ENCODE results near the gene PSD4.

Gene PSD4

DNA sequence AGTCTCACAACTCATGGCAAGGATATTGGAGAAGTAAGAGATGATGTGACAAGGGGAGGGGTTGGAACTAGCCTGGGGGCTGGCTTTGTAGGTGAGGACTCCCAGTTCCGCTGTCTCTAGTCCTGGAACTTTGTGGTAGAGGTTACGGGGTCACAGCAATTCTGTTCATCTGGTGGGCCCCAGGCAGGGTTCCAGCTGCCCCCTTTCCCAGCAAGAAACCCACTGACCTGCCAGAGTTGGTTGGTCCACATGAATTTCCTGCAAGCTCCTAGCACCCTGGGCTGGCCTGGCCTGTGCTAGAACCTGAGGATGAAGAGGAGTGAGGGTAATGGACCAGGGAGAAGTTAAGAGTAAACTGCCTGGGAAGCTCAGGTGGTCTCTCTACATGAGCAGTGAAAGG lies 41.3 kb downstream of the PSD4 start:
- no peak overlapping the region for H3K4me3 ChIP-seq (ENCODE audit: low read depth, low read length)
- TF ChIP-seq, protein P1, sequence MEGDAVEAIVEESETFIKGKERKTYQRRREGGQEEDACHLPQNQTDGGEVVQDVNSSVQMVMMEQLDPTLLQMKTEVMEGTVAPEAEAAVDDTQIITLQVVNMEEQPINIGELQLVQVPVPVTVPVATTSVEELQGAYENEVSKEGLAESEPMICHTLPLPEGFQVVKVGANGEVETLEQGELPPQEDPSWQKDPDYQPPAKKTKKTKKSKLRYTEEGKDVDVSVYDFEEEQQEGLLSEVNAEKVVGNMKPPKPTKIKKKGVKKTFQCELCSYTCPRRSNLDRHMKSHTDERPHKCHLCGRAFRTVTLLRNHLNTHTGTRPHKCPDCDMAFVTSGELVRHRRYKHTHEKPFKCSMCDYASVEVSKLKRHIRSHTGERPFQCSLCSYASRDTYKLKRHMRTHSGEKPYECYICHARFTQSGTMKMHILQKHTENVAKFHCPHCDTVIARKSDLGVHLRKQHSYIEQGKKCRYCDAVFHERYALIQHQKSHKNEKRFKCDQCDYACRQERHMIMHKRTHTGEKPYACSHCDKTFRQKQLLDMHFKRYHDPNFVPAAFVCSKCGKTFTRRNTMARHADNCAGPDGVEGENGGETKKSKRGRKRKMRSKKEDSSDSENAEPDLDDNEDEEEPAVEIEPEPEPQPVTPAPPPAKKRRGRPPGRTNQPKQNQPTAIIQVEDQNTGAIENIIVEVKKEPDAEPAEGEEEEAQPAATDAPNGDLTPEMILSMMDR (conservative IDR thresholded peaks at IDR 0.05; ENCODE audit: low read depth, low read length) = no peak

DNA sequence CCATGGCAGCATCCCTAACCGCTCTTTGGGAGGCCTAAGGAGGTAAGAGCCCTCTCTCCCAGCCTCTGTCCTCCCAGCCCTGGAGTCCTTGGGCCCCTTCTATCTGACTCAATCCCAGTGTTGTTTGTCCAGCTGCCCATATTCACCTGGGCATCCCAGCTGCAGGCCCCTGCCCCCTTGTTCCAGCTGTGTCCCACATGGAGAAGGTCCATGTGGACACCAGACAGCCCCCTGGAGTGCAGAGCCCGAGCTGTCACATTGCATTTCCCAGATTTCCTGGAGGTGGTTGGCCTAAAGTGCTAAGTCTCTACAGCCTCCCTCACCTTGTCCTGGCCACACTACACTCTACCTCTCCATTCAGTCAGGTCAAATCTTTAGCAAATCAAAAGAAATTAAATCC lies 42.5 kb downstream of the PSD4 start:
- DNase-seq (ENCODE audit: low read depth) = no peak
- TF ChIP-seq, protein P1 (conservative IDR thresholded peaks at IDR 0.05; ENCODE audit: low read depth, low read length) = no peak
- H3K4me3 ChIP-seq (ENCODE audit: low read depth, low read length) = no peak overlapping the region

More for the DNA sequence above, 41.3 kb downstream of the PSD4 start:
- no peak for DNase-seq (ENCODE audit: low read depth)

DNA sequence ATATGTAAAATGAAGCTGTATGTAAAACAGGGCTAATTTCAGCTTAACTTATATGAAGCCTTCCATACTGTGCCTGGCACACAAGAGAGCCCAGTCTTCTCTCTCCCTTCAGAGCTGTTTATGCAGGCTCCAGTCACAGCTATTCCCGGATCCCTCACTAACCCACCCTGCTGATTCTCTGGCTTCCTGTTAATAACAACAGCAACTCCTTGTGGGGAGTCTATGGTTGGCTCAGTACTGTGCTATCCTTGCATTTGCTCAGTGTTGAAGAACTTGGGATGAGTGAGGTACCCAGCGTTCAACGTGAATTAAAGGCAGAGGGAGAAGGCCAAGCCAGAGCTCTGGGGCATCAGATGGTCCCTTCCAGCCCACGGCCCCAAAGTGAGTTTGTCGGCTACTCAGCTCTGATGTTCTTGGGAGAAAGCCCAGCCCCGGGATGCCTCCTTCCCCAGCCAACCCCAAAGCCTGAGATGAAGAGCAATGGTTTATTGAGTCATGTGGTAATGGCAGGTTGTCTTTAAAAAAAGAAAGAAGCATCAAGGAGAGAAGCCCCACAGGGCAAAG lies 43.2 kb downstream of the PSD4 start:
- TF ChIP-seq, protein P1 (conservative IDR thresholded peaks at IDR 0.05; ENCODE audit: low read depth, low read length) = peak; percentile 16
- peak; percentile 57 for DNase-seq (ENCODE audit: low read depth)
- no peak overlapping the region for H3K4me3 ChIP-seq (ENCODE audit: low read depth, low read length)

DNA sequence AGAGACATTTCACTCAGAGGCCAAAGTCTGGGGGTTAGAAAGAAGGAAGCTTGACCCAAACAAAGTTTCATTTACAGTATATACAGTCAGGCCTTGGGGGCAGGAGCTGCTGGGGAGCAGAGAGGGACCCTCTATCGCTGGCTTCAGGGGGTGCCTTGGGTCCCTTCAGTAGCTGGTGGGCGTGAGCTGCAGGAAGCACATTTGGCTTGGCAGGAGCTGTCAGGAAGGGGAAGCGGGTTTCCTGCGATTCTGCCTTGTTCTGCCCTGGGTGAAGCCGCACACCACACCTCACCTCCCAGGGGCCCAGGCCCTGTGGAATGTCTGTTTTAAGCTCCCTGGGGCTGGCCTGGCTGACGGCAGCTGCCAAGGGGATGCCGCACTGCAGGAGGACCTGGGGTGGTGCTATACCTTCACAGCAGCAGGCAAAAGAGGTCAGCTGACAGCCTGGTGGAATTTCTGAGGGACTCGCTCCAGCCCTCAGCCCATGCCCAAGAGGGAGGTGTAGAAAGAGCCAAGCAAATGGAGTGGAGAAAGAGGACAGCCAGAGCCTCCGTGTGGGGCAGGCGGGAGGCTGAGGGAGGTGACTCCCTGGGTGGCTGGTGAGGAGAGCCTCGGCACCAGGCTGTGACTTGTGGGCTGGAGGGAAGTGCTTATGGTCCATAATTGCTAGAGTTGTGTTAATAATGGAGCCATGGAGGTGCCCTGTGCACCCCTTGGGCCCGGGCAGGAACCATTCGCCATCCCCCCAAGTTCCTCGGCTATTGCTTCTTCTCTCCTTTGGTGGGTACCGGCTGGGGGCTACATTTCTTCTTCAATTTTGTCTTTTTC lies 43.9 kb downstream of the PSD4 start:
- DNase-seq (ENCODE audit: low read depth) = peak; percentile 48
- TF ChIP-seq, protein P1 (conservative IDR thresholded peaks at IDR 0.05; ENCODE audit: low read depth, low read length) = no peak
- no peak overlapping the region for H3K4me3 ChIP-seq (ENCODE audit: low read depth, low read length)

DNA sequence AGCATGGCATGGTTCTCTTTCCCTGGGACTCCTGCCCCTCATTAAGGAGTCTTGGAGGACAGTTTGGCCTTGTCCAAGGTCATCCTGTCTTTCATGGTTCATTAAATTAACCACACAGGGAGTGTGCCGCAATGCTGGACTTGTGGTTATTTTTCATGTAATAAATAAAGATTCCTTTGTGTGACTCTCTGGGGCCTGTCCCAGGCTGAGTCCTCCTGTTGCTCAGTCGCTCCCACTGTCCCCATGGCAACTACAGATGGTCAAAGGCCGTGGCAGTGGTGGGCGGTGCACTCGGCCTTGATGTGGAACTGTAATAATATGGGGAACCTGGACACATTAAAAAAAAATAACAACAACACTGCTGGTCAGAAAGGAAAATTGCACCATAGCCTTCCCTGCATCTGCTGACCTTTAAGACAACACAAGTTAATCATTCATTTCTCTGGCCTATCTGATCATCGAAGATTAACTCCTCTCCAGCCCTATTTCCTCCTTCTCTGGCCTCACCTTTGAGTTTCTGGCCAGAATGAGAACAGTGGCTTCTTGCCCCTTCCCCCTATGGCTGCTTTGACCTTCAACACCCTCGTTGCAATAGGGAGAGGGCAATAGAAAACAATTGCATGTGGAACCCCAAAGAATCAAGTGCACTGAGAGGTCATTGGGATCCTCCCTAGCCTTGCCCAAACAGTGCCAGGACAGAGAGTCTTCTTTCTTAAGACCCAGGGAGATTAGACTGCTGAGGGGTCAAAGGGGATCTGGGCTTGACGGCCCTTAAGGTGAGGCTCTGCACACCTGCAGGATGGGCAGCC lies 44.7 kb downstream of the PSD4 start:
- H3K4me3 ChIP-seq (ENCODE audit: low read depth, low read length) = no peak overlapping the region
- TF ChIP-seq, protein P1 (conservative IDR thresholded peaks at IDR 0.05; ENCODE audit: low read depth, low read length) = no peak
- no peak for DNase-seq (ENCODE audit: low read depth)

DNA sequence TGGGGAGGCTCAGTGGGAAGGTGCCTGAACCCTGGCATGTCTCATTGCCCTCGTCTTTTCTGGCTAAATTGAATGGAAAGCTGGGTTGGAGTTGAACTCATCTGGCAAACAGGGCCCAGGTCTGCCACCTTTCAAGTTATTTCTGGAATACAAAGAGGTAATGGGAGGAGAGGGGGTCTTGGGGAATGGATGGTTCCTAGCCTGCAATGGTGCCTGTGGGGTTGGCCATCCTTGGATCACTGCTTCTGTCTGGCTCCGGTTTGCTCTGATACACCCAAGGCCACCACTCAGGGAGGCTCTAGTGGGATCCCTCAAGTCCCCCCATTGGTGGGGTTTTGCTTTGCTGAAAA lies 45.3 kb downstream of the PSD4 start:
- TF ChIP-seq, protein P1 (conservative IDR thresholded peaks at IDR 0.05; ENCODE audit: low read depth, low read length) = no peak
- DNase-seq (ENCODE audit: low read depth) = no peak

More for the DNA sequence above, 45.3 kb downstream of the PSD4 start:
- no peak overlapping the region for H3K4me3 ChIP-seq (ENCODE audit: low read depth, low read length)

Measured in choroid plexus epithelial cell (primary cell).